ENCODE data around the gene ENO1.

- no peak for TF ChIP-seq POLR2AphosphoS5 (IDR thresholded peaks at IDR 0.05)
- TF ChIP-seq, protein P1, sequence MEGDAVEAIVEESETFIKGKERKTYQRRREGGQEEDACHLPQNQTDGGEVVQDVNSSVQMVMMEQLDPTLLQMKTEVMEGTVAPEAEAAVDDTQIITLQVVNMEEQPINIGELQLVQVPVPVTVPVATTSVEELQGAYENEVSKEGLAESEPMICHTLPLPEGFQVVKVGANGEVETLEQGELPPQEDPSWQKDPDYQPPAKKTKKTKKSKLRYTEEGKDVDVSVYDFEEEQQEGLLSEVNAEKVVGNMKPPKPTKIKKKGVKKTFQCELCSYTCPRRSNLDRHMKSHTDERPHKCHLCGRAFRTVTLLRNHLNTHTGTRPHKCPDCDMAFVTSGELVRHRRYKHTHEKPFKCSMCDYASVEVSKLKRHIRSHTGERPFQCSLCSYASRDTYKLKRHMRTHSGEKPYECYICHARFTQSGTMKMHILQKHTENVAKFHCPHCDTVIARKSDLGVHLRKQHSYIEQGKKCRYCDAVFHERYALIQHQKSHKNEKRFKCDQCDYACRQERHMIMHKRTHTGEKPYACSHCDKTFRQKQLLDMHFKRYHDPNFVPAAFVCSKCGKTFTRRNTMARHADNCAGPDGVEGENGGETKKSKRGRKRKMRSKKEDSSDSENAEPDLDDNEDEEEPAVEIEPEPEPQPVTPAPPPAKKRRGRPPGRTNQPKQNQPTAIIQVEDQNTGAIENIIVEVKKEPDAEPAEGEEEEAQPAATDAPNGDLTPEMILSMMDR (IDR thresholded peaks at IDR 0.05): no peak
These were observed 24.2 kb downstream of the ENO1 start for GRCh38 chr1:8854240-8854639.

Measured in sigmoid colon (tissue), 4 donors.